GM21447 (cell line): ENCODE data around the gene ABCA3.
"Not testable (repeated sequence)": the region's sequence is repeated elsewhere in the genome, so short reads cannot be mapped to it uniquely, and the experiment has no call there.

Experiments
- ATAC-seq: cut with Tn5 transposase; IDR thresholded peaks from one replicate; pipeline ENCODE4 v1.9.1; 2021; ENCODE audit not compliant: unreplicated experiment

Gene ABCA3

DNA sequence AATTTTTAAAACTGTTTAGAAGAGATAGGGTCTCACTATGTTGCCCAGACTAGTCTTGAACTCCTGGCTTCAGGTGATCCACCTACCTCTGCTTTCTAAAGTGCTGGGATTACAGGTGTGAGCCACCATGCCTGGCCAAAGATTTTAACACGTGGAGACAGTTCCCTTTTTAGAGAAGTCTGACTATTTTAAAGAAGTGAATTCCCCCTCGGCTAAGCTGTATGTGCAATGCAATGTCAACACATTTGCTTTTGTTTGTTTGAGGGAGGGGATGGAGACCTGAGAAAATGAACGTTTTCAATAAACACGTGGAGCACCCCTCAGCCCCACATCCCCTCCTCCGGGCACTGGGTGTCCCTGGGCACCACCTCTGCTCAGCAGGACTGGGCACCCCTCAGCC lies 58.3 kb downstream of the ABCA3 start:
- ATAC-seq, result no peak

DNA sequence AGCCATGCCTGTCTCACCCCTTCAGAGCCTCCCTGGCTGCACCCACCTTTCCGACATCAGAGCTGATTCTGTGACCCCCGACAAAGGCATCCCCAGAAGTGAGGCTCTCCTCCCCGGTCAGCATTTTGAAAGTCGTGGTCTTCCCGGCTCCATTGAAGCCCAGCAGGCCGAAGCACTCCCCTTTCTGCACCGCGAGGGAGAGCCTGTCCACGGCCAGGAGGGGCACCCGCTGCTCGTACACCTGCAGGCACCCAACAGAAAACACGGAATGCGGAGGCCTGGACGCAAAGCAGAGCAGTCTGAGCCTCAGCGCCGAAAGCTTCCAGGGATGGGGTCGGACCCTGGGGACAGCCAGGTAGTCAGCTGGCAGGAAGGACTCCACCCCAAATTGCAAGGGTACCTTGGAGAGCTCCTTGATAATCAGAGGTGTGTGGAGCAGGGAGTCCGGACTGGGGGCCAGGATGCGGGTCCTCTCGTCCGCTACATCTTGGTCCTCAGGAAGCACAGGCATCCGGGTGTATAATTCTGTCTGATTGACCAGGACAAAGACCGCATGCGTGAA lies 59.5 kb downstream of the ABCA3 start:
- ATAC-seq, result no peak

DNA sequence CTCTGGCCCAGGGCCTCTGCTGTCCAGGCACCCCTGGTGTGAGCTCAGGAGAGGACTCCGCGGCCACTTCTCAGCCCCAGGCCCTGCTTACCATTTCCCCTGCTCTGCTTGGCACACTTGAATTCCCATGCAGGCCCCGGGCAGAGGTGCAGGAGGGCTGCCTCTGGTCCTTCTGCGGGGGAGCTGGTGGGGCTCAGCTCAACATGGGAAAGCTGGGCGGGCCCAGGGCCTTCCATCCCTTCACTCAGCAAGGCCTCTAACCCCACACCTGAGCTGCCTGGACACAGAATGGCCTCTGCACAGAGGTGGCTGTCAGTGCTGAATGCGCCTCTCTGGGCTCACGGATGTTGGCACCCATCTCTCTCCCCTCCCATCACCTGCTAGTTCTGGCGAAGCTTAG lies 60.1 kb downstream of the ABCA3 start:
- ATAC-seq, result no peak

DNA sequence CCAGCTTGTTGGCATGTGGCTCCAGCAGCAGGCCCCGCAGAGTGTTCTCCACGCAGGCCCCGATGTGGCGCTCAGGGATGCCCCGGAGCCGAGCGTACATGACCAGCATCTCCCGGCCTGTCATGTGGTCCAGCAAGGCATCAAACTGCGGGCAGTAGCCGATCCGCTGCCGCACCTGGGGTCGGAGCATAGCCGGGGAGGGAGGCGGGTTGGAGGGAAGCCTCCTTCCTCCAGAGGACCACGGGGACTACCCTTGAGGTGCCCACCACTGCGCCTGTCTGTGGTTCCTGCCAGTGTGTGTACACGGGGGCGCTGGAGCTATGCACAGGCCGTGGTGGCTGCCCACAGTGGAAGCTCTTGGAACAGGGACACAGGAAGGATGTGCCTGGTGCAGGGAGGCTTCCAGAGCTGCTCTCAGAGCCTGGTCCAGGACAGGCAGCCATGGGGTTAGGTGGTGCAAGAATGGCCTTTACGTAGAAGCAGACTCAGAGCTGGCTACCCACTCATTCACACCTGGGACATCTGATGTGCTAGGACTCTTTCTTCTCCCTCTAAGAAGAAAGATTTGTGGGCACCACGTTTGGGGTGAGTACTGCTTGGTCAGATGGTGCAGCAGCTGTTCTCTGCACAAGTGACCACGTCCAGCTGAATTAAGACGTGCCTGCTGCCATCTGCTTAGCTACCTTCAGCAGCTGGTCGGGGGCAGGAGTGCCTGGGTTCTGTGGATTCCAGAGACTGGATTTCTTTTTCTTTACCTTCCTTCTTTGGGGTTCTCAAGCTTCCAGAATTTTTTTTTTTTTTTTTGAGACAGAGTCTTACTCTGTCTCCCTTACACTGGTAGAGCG lies 61.4 kb downstream of the ABCA3 start:
- no peak for ATAC-seq

DNA sequence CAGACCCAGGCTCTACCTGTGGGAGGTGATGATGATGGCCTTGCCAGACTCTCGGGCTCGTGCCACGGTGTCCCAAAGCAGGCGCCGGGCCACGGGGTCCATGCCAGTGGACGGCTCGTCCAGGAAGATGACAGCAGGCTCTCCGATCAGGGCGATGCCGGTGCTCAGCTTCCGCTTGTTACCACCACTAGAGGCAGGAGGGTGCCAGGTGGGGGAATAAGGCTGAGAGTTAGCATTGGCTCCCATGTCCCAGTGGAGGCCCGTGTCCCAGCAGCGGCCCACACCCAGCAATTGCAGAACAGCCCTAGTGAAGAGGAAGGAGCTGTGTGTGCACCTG lies 62.3 kb downstream of the ABCA3 start:
- no peak for ATAC-seq

DNA sequence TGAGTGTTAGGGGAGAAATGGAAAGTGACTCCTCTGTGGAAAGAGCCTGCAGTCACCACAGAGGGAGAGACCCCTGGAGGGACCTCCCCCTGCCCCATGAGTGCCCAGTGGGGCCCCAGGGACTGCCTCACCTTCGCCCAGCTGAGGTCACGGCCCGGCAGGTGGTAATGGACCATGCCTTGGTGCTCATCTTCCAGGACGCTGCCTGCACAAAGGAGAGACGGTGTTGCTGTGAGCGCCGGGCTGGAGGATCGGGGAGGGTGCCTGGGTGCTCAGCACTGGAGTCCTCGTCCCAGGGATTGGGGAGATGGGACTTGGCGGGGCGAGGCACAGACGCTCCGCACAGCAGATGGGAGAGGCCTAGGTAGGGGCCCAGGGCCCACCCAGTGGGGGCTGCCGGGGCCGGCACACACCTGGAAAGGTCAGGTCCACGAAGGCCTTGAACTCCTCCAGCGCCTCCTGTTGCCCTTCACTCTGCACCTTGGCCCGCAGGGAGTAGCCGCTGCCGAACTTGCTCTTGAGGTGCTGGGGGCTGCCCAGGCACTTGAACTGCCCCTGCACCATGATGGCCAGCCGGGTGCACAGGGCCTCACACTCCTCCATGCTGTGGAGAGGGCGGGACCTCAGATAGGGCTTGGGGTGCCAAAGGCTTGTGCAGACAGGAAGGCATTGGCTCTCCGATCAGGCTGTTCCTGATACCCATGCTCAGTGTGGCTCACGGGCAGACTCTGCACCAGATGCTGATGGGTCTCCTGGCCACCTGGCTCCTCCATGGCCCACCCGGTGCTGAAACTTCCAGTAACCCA lies 62.9 kb downstream of the ABCA3 start:
- no peak for ATAC-seq

DNA sequence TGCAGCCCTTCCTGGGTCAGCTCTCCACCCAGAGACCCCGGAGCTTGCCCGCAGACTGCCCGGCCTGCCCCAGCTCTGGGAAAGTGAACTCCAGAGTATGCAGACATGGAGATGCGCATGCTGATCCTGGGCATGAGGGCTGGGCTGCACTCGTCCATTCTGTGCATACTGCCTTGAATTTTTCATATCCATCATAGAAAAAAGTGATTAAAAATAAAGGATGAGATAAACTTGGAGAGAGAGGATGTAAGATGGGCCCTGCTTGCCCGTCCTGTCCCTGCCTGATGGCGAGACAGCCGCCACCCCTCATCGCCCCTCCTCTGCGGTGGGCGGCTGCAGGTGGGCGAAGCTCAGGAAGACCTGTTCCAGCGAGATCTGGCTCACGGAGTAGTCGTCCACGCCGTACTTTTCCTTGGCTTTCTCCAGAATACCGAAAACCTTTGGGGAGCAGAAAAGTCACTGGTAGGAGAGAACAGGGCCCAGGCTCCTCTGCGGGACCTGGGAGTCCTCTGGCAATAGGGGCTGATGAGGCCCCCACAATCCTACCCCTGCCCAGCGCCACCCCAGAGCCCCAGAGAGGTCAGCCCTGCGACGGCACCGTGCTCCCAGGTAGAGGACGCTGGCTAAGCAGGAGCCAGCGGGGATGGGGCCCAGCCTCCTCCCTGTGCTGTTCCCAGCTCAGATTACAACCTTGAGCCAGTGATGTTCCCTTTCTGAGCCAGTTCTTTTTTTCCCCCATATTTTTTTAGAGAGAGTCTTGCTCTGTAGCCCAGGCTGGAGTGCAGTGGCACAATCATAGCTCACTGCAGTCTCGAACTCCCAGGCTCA lies 63.9 kb downstream of the ABCA3 start:
- ATAC-seq, result no peak

DNA sequence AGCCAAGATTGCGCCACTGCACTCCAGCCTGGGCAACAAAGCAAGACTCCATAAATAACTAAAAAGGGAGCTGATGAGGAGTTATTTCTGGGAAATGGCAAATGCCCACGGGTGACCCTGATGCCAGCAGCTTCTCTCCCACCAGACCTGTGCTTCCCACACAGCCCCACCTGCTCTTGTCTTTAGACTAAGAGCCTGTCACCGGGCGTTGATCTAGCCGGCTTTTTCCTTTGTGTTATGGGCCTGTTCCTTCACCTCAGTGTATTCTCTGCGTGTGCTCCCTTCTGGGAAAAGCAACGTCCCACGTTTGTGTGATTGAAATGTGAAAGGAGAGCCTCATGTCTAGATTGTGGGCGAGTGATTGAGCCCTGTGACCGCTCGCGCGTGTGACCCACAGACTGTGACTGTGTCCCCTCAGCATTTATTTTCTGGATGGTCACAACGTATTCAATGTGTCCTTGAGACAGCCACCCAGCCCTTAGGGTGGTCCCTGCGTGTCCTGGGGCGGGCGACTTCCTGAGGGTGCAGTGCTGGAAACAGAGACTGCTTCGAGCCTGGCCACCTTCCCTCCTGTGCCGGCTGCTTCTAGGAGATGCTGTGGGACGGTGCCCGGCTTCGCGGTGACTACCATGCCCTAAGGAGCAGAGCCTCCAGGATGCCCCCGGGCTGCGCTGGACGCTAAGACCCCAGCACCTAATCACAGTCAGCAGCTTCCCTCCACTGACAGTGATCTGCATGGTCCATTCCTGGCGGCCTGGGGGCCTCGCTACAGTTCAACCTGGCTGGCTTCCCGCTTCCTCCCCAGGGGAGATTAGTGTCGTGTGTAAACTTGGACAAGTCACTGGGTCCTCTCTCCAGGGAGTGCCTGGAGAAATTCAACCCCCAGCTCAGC lies 64.8 kb downstream of the ABCA3 start:
- ATAC-seq, result no peak

DNA sequence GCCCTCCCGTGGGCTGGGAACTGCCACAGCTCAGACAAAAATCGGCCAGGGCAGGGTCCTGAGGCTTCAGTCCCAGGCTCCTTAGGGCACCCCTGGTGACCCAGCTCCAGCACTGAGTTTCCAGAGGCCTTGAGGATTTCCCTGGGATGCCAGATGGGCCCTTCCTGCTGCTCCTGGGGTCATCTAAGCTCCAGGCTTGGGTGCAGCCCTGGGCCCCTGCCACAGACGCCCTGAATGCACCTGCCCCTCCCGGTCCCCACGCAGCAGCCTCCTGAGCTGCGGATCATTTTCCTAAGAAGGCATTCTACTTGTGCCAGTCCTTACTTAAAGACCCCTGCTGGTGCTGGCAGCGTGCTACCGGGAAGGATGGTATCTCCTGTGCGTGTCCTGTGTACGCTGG lies 66.6 kb downstream of the ABCA3 start:
- no peak for ATAC-seq

DNA sequence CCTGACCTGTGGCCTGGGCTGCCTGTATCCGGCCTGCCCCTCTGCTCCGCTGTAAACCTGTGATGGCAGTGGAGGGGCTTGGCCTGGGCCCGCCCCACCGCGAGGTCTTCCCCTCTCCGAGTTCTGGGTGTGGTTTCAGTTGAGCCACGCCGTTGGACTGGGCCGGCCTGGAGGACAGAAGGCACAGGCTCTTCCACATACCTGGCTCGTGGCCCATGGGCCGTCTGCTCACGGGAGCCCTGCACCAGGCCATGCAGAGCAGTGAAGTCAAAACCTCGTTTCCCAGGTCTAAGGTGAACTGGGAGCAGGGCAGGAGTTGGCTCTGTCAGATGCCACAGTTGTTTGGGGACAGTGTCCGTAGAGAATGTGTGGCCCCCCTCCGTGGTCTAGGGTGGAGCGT lies 67.0 kb downstream of the ABCA3 start:
- ATAC-seq, result no peak

DNA sequence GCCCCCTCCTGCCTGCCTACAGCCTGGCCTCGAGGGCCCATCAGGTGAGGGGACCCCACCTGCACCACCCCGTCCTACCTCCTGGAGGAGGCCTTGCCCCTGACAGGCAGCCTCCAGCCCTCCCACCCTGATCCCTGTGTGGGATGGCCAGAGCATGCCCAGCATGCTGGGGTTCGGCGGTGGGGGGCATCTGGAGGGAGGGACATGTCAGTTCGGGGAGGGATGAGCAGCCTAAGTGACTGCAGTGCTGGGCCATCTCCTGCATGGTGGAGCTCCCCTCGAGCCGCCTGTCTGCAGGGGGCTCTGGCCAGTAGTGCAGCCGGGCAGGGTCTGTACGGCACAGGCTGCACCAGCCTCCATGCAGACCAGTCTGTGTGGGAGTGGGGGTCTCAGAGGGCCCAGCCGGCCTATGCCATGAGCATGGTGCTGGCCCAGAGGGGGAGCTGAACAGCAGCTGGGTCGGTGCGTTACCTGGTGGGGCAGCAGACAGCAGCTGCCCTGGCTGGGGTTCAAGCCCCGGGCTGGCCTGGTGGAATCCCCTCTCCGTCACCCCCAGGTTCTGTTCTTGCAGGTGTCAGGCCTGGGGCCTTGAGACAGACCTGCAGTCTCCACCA lies 68.6 kb downstream of the ABCA3 start:
- ATAC-seq, result no peak

DNA sequence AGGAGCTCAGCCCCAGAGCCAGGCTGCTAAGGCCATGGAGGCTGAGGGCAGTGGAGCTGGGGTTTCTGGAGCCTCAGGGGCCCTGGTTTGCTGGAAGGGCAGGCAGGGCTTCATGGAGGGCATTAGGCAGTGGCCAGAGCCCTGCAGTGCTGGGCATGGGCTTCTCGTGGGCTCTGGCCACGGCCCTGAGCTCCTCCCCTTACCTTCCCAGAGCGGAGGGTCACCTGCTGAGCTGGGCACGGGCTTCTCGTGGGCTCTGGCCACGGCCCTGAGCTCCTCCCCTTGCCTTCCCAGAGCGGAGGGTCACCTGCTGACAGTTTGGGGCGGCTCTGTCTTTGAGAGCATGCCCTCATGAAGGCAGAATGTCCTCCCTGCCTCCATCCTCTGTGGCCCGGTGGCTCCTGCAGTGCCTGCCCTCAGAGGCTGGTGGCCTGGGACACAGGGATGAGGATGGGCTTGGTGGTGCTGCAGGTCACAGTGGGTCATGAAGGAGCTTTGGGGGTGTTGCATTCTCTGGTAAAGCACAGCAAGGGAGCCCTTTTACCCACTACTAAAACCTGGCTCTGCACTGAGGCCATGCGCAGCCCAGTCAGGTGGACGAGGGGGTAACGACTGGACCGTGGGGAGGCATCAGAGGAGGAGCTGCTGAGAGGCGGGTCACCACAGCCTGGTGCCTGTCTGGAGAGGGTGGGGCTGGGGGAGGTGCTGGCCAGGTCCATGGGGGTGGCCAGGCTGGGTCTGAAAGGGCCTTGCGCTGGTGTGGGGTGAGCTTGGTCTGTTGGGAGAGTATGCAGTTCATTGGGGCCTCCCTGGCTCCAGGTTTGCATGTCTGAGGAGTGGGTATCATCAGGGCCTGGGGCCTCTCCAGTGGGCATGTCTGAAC lies 69.7 kb downstream of the ABCA3 start:
- no peak for ATAC-seq

DNA sequence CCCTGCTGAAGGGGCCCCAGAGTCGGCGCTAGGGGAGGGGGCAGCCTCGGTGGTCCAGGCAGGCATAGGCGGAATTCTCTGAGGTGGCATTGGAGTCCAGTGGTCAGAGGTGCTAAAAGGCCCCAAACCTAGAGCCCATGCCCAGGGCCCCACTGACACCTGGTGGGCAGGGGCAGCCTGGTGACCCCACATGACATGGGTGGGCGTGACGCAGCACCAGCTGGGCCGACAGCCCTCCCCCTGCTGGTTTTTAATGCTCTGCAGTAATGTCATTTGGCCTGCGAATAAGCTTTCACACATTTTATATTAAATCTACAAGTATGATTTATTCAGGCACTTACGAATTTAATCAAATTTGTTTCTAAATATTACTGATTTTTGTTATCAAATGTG lies 70.5 kb downstream of the ABCA3 start:
- no peak for ATAC-seq

DNA sequence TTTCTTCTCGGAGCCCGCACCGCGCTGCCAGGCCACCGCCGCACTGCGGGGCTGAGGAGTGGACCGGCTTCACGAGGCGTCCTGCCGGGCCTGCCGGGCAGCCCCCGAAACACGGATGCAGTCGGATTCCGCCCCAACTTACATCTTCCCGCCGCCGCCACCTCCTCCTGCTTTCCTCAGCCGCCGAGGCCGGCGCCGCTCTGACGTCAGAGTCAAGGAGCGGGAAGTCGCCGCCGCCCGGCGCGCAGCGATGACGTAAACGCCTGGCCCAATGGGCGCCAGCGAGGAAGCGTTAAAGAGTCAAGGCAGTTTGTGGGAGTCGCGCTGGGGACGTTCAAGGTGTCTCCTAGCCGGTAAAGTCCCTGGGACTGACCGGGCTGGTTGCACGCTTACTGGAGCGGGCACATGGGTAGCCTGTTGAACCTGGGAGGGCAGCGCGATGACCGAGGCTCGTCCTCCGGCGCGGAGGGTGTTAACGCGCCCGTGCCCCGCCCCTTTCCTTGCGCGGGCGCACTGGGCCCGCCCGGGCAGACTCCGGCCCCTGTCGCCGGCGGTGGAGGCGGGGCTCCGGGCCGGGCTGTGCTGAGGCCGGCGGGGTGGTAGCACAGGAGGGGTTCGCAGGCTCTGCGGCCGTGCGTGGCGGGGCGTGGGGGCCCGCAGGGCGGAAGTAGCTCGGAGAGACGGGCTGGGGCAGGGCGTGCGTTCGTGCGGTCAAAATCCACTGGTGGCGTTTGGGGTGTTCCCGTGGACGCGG lies 72.4 kb downstream of the ABCA3 start, which contains the start of gene RNPS1:
Gene RNPS1, minus strand, starts transcription at position 214 of the 754 bp plus-strand sequence. CDS start 3,483 bp downstream, outside the sequence.
- peak; percentile 73 for ATAC-seq

DNA sequence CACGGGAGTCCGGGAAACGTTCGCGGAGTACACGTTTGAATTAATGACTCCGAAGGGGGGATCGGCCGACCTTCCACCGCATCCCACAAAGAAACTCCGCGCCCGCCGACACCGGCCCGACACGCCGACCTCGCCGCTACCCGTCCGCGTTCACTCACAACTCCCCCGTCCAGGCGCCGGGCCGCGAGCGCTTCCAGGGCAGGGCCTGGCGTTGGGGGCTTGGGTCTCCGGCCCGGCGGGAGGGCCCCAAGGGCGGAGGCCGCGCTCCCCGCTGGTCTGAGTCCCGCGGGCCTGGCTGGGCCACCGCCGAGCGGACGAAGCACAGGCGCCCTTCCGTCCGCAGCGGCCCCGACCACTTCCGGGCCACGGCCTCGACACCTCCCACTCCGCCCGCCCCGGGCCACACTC lies 73.0 kb downstream of the ABCA3 start:
- ATAC-seq, result peak; percentile 58

DNA sequence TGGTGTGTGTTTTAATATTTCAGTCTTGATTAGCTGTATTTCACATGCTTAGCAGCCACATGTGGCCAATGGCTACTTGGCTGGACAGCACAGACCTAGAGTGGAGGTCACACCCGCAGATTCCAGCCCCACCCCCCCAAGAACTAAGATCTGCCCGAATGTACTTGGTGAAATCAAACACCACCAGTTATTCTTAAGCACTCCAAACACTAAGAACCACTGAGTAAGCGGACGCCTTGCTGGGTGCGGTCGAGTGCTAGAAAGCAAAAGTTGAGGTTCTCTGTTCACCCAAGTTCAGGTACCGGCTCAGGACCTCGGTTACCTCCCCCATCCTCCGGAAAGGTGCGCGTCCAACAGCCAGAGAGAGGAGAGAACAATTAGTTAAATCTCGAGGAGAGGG lies 73.6 kb downstream of the ABCA3 start:
- not testable (repeated sequence) for ATAC-seq

DNA sequence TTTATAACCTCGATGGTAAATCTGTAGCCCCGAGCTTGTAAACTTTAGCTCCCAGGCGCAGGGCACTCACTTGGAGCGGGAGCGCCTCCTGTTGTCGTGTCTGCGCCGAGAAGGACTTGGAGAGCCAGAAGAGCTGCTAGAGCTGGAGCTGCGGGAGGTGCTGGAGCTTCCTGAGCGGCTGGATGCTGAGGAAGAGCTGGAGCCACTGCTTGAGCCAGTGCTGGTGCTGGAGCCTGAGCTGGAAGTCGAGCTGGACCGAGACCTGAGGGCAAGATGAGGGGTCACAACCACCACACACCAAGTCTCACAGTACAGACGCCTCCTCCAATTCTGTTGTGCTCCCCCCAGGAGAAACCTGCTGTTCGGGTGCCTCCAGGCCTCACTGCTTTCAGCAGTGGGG lies 77.5 kb downstream of the ABCA3 start:
- not testable (repeated sequence) for ATAC-seq

DNA sequence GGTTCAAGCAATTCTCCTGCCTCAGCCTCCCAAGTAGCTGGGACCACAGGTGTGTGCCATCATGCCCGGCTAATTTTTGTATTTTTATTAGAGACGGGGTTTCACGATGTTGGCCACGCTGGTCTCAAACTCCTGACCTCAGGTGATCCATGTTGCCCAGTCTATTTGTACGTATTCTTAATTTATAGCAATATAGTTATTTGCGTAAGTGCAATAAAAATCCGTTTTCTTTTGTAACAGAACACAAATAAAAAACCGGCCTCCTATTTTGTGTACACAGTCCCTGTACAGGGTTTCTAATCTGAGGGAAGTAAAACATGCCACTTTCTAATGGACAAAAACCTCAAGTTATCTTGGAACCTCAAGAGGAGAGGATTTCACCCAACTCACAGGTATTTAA lies 80.3 kb downstream of the ABCA3 start:
- no peak for ATAC-seq
